ENCODE results near the gene CKAP5. TPM values are rescaled to one million over a fixed set of nuclear protein-coding genes. Genes with fewer than 3 reads are reported as not detected.

Gene CKAP5
- total RNA-seq, 3 donors from 2014 or later (not counting 1 experiment from before 2014, with no cell fraction given) = 39.1 to 63.7 (median 46.3) TPM

- Histone ChIP-seq H3K27me3 (ENCODE audit: control insufficient read depth, insufficient read depth, low read length) (no peaks in the 10 kb centered on the region), H3K4me1 (ENCODE audit: control insufficient read depth, insufficient read depth, low read length) (no peaks in the 10 kb centered on the region), H3K27ac (ENCODE audit: low read length) (no peak overlapping the region), H3K4me3 (ENCODE audit: low read length) (no peak overlapping the region), H3K9me3 (ENCODE audit: control insufficient read depth, insufficient read depth, low read length) (no peaks in the 10 kb centered on the region), H3K36me3 (ENCODE audit: control insufficient read depth, insufficient read depth, low read length) (no peaks in the 10 kb centered on the region)
- Mint-ChIP-seq H3K27me3 (ENCODE audit: low read depth in 2 of 2) (no peaks in the 10 kb centered on the region), H3K9me3 (no peaks in the 10 kb centered on the region), H3K36me3 (no peaks in the 10 kb centered on the region), H3K27ac (no peak overlapping the region), H3K4me1 (no peaks in the 10 kb centered on the region), H3K4me3 (no peak overlapping the region)
- no peak for DNase-seq
- intact Hi-C loops (cut with micrococcal nuclease) = no loop called here
- no peak for ATAC-seq
- no peak for TF ChIP-seq CTCF (IDR thresholded peaks at IDR 0.05)
- WGBS (ENCODE audit: insufficient coverage) = 92% methylated on average over 8 of the region's 8 CpGs
Measured at GRCh38 chr11:46723359-46723680, 122.8 kb downstream of the CKAP5 start.

GRCh38 chr11:46722566-46723358, 123.3 kb downstream of the CKAP5 start:
- intact Hi-C loops (cut with micrococcal nuclease) = no loop called here
- Mint-ChIP-seq H3K27ac (no peak overlapping the region), H3K27me3 (ENCODE audit: low read depth in 2 of 2) (no peaks in the 10 kb centered on the region), H3K4me3 (no peak overlapping the region), H3K36me3 (no peaks in the 10 kb centered on the region), H3K4me1 (no peaks in the 10 kb centered on the region), H3K9me3 (no peaks in the 10 kb centered on the region)
- no peaks in the 10 kb centered on the region for H3K27me3 ChIP-seq (ENCODE audit: control insufficient read depth, insufficient read depth, low read length)
- H3K36me3 ChIP-seq (ENCODE audit: control insufficient read depth, insufficient read depth, low read length) = no peaks in the 10 kb centered on the region
- no peaks in the 10 kb centered on the region for H3K4me1 ChIP-seq (ENCODE audit: control insufficient read depth, insufficient read depth, low read length)
- no peak overlapping the region for H3K27ac ChIP-seq (ENCODE audit: low read length)
- DNase-seq (no peak), ATAC-seq (no peak)
- H3K4me3 ChIP-seq (ENCODE audit: low read length) = no peak overlapping the region
- WGBS (ENCODE audit: insufficient coverage) = 93% methylated on average over 11 of the region's 11 CpGs
- TF ChIP-seq CTCF (IDR thresholded peaks at IDR 0.05) = no peak
- H3K9me3 ChIP-seq (ENCODE audit: control insufficient read depth, insufficient read depth, low read length) = no peaks in the 10 kb centered on the region

- H3K36me3 ChIP-seq (ENCODE audit: control insufficient read depth, insufficient read depth, low read length) = no peaks in the 10 kb centered on the region
- Mint-ChIP-seq H3K27ac (no peak overlapping the region), H3K4me1 (no peaks in the 10 kb centered on the region), H3K27me3 (ENCODE audit: low read depth in 2 of 2) (no peaks in the 10 kb centered on the region), H3K9me3 (no peaks in the 10 kb centered on the region), H3K36me3 (no peaks in the 10 kb centered on the region), H3K4me3 (no peak overlapping the region)
- no peak overlapping the region for H3K4me3 ChIP-seq (ENCODE audit: low read length)
- no peak overlapping the region for H3K27ac ChIP-seq (ENCODE audit: low read length)
- intact Hi-C loops (cut with micrococcal nuclease) = no loop called here
- 85% methylated on average over 6 of the region's 6 CpGs for WGBS (ENCODE audit: insufficient coverage)
- no peaks in the 10 kb centered on the region for H3K9me3 ChIP-seq (ENCODE audit: control insufficient read depth, insufficient read depth, low read length)
- ATAC-seq = no peak
- no peak for DNase-seq
- no peaks in the 10 kb centered on the region for H3K27me3 ChIP-seq (ENCODE audit: control insufficient read depth, insufficient read depth, low read length)
- H3K4me1 ChIP-seq (ENCODE audit: control insufficient read depth, insufficient read depth, low read length) = no peaks in the 10 kb centered on the region
- TF ChIP-seq CTCF (IDR thresholded peaks at IDR 0.05) = no peak
Measured at GRCh38 chr11:46721286-46721685, 124.8 kb downstream of the CKAP5 start.

Data from natural killer cell (primary cell).